Kidney (tissue), 14 donors: ENCODE results near the gene PREP. TPM values are rescaled to one million over a fixed set of nuclear protein-coding genes. Genes with fewer than 3 reads are reported as not detected.

Experiments used
- DNase-seq, 5 donors: peaks; one replicate each; pipeline ENCODE4 v3.0.0-alpha.2; 2013 to 2020
- FAIRE-seq: peaks from 2 replicates; lab custom pipeline; 2012; peaks lifted over from hg19 to GRCh38; lab: Jason Lieb, UNC
- H3K27ac ChIP-seq, 2 donors: one replicate each; pipeline ENCODE4 v1.7.0; 2013; ENCODE audit warnings: low read depth in 2 of 2, low read length in 2 of 2, inconsistent platforms in 1 of 2
- H3K27me3 ChIP-seq: one replicate; pipeline ENCODE4 v1.7.1; 2013; ENCODE audit warnings: low read length, inconsistent platforms; ENCODE audit not compliant: control insufficient read depth, insufficient read depth
- H3K36me3 ChIP-seq, 3 donors: one replicate each; pipeline versions ENCODE4 v1.7.0 to v1.7.1; 2013; ENCODE audit warnings: low read length in 3 of 3, control low read depth in 1 of 3, inconsistent platforms in 1 of 3; ENCODE audit not compliant: insufficient read depth in 3 of 3, control insufficient read depth in 2 of 3
- H3K4me1 ChIP-seq, 3 donors: one replicate each; pipeline versions ENCODE4 v1.7.0 to v1.7.1; 2013; ENCODE audit warnings: low read length in 3 of 3, inconsistent platforms in 1 of 3, low read depth in 1 of 3; ENCODE audit not compliant: control insufficient read depth in 2 of 3, insufficient read depth in 2 of 3
- H3K4me3 ChIP-seq, 3 donors: one replicate each; pipeline versions ENCODE4 v1.7.0 to v1.8.1; 2013; ENCODE audit warnings: low read length in 3 of 3, control low read depth in 1 of 3, inconsistent platforms in 1 of 3
- H3K9ac ChIP-seq, 3 donors: one replicate each; pipeline versions ENCODE4 v1.7.0 to v1.7.1; 2013; ENCODE audit warnings: low read length in 3 of 3, control low read depth in 1 of 3, inconsistent platforms in 1 of 3
- H3K9me3 ChIP-seq, 3 donors: one replicate each; pipeline versions ENCODE4 v1.7.0 to v1.7.1; 2013; ENCODE audit warnings: low read length in 3 of 3, control low read depth in 1 of 3, inconsistent platforms in 1 of 3; ENCODE audit not compliant: control insufficient read depth in 2 of 3, insufficient read depth in 1 of 3
- CTCF ChIP-seq: IDR thresholded peaks from 3 replicates; pipeline ENCODE4 v1.5.1; 2012; ENCODE audit warnings: mild to moderate bottlenecking, moderate library complexity, borderline replicate concordance; ENCODE audit not compliant: insufficient read depth; ENCODE audit errors: extremely low read depth
- intact Hi-C: fragments of 100-400 bp; cut with DNase I; formaldehyde crosslinking; loops from one replicate; pipeline ENCODE4 v1.11.1; 2022
- polyA plus RNA-seq: library from polyadenylated mRNA; stranded (reverse); fragments of 350-450 nt; fragmentation: Illumina TruSeq; extraction: RNeasy Lipid Tissue Mini Kit (QIAGEN cat#74804); gene quantifications from one replicate; pipeline ENCODE4 v1.2.3, GENCODE V29; 2014; ENCODE audit warnings: low read depth, low replicate concordance; ENCODE audit not compliant: insufficient read depth
- total RNA-seq: library from RNA; stranded (reverse); fragmentation: NEBNext Ultra II Directional; extraction: Animal tissue kit (Norgen Biotek cat#: 25700); gene quantifications from one replicate; pipeline ENCODE4 v1.2.1, GENCODE V29; 2021
- donor health status: control.
- donor health status: control.
- donor health status: control.
- donor health status: control.
- donor health status: control.
- donor health status: DM: yes; HTN: yes; CAD: no.
- donor health status: Normal renal cell carcinoma (clear cell type).

PREP gene
- total and polyA plus RNA-seq, 2 donors from 2014 or later, result 13.4 to 20.1 TPM

- no peak for FAIRE-seq
- intact Hi-C loops, result no loop called here
- DNase-seq, result no peak
- no peak overlapping the region for H3K27ac ChIP-seq
- peaks cover 0 to 6% (median 3%) of the 10 kb centered on the region in 3 donors for H3K36me3 ChIP-seq
- no peaks in the 10 kb centered on the region for H3K27me3 ChIP-seq
- H3K9ac ChIP-seq, result no peak overlapping the region
- H3K4me3 ChIP-seq, result no peak overlapping the region
- TF ChIP-seq CTCF, result no peak
- no peaks in the 10 kb centered on the region for H3K9me3 ChIP-seq
- no peaks in the 10 kb centered on the region for H3K4me1 ChIP-seq
These were observed 98.1 kb downstream of the PREP start for GRCh38 chr6:105304825-105305224.

GRCh38 chr6:105304366-105304765 lies 98.5 kb downstream of the PREP start:
- no peaks in the 10 kb centered on the region for H3K4me1 ChIP-seq
- no peak for TF ChIP-seq CTCF

GRCh38 chr6:105302617-105303128 lies 100.2 kb downstream of the PREP start:
- intact Hi-C loops, result no loop called here
- no peaks in the 10 kb centered on the region for H3K27me3 ChIP-seq
- DNase-seq, result no peak

More at GRCh38 chr6:105304366-105304765, 98.5 kb downstream of the PREP start:
- Histone ChIP-seq H3K27me3 (no peaks in the 10 kb centered on the region), H3K36me3 (peaks cover 0 to 6% (median 3%) of the 10 kb centered on the region in 3 donors), H3K9me3 (no peaks in the 10 kb centered on the region), H3K27ac (no peak overlapping the region), H3K4me3 (no peak overlapping the region), H3K9ac (no peak overlapping the region)
- FAIRE-seq, result no peak
- DNase-seq, result no peak
- intact Hi-C loops, result no loop called here

More at GRCh38 chr6:105302617-105303128, 100.2 kb downstream of the PREP start:
- Histone ChIP-seq H3K4me3 (no peak overlapping the region), H3K27ac (no peak overlapping the region), H3K9me3 (no peaks in the 10 kb centered on the region), H3K9ac (no peak overlapping the region), H3K36me3 (peaks cover 0 to 6% (median 3%) of the 10 kb centered on the region in 3 donors), H3K4me1 (no peaks in the 10 kb centered on the region)
- no peak for TF ChIP-seq CTCF
- FAIRE-seq, result no peak
